Iris pigment epithelial cell (primary cell): Measurements from ENCODE around the gene DHRSX.
"Not testable (repeated sequence)": the region's sequence is repeated elsewhere in the genome, so short reads cannot be mapped to it uniquely, and the experiment has no call there.

Experiments
- DNase-seq: peaks from one replicate; pipeline ENCODE4 v3.0.0-alpha.2; 2011; ENCODE audit warnings: low read depth

DHRSX gene

GRCh38 chrX:2474963-2475726 is 25.6 kb downstream of the DHRSX start:
- DNase-seq, result no peak

- DNase-seq, result no peak
Observed at GRCh38 chrX:2474280-2474962, 26.4 kb downstream of the DHRSX start.

- not testable (repeated sequence) for DNase-seq
Observed at GRCh38 chrX:2473064-2473463, 27.7 kb downstream of the DHRSX start.

GRCh38 chrX:2471641-2472040 is 29.1 kb downstream of the DHRSX start:
- no peak for DNase-seq

GRCh38 chrX:2471126-2471525 is 29.6 kb downstream of the DHRSX start:
- not testable (repeated sequence) for DNase-seq

- DNase-seq, result not testable (repeated sequence)
Observed at GRCh38 chrX:2469852-2470251, 30.9 kb downstream of the DHRSX start.

GRCh38 chrX:2469196-2469685 is 31.5 kb downstream of the DHRSX start:
- DNase-seq, result no peak

GRCh38 chrX:2468261-2469195 is 32.2 kb downstream of the DHRSX start:
- no peak for DNase-seq

- peak; percentile 8 for DNase-seq
Observed at GRCh38 chrX:2466876-2467656, 33.7 kb downstream of the DHRSX start.

GRCh38 chrX:2464677-2465166 is 36.1 kb downstream of the DHRSX start:
- DNase-seq, result no peak

- no peak for DNase-seq
Observed at GRCh38 chrX:2463973-2464676, 36.7 kb downstream of the DHRSX start.

- DNase-seq, result not testable (repeated sequence)
Observed at GRCh38 chrX:2463481-2463880, 37.3 kb downstream of the DHRSX start.

- DNase-seq, result no peak
Observed at GRCh38 chrX:2462780-2463179, 38.0 kb downstream of the DHRSX start.

GRCh38 chrX:2462074-2462473 is 38.7 kb downstream of the DHRSX start:
- DNase-seq, result no peak

GRCh38 chrX:2461711-2462016 is 39.1 kb downstream of the DHRSX start:
- no peak for DNase-seq

GRCh38 chrX:2460821-2461710 is 39.7 kb downstream of the DHRSX start:
- DNase-seq, result not testable (repeated sequence)

- DNase-seq, result not testable (repeated sequence)
Observed at GRCh38 chrX:2460048-2460447, 40.7 kb downstream of the DHRSX start.

- no peak for DNase-seq
Observed at GRCh38 chrX:2458309-2458708, 42.5 kb downstream of the DHRSX start.

- no peak for DNase-seq
Observed at GRCh38 chrX:2457289-2458133, 43.3 kb downstream of the DHRSX start.
